ENCODE data around the gene ITGA2.

The ITGA2 gene

DNA sequence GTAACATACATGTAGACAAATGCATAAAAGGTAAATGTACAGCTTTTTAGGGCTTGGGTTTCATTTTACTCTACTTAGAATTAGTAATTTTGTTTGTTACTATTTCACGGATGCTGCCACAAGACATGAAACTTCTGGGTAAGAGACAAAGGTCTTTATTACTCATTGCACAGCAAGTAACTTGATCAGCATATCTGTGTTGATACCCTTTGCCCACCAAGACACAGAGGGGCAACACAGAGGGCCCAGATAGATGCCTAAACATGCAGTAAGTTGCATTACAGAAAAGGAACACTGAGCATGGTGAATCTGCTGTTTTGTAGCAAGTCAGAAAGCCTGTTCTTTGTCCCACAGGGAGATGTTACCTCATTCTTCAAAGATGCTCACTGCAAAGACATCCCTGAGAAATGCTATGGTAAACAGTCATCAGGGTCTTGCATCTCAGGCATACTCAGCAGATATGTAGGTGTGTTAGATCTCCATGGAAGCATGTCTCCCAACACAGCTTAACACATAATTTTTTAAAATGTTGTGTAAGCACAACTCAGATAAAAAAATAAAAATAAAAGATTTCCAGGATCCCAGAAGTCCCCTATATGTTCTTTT, 10.3 kb downstream of the ITGA2 start:
- H3K9me3 ChIP-seq (ENCODE audit: control insufficient read depth in 2 of 2, low read length in 2 of 2): no peaks in the 10 kb centered on the region
- H3K4me3 ChIP-seq (ENCODE audit: low read length in 2 of 2): no peak overlapping the region
- no peaks in the 10 kb centered on the region for H3K36me3 ChIP-seq (ENCODE audit: control insufficient read depth in 2 of 2, insufficient read depth in 2 of 2, low read length in 2 of 2)
- H3K27ac ChIP-seq (ENCODE audit: low read length): no peak overlapping the region
- H3K27me3 ChIP-seq (ENCODE audit: control insufficient read depth in 1 of 2, insufficient read depth in 2 of 2, low read length in 2 of 2): no peaks in the 10 kb centered on the region
- H3K9ac ChIP-seq (ENCODE audit: low read length in 2 of 2): no peak overlapping the region
- no peaks in the 10 kb centered on the region for H3K4me1 ChIP-seq (ENCODE audit: control insufficient read depth, insufficient read depth, low read length)

DNA sequence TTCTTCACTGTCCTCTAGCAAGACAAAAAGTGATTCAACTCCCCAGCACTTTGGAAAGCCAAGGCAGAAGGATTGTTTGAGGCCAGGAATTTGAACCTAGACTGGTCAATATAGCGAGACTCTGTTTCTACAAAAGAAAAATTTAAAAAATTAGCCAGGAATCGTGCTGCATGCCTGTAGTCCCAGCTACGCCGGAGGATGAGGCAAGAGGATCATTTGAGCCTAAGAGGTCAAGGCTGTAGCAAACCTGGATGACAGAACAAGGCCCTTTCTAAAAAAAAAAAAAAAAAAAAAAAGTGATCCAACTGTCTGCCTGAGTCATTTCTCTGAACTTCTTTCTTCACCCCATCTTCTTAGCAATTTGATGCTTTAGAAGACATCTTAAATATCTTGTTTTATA, 12.4 kb downstream of the ITGA2 start:
- no peak overlapping the region for H3K4me3 ChIP-seq (ENCODE audit: low read length in 2 of 2)
- no peak overlapping the region for H3K27ac ChIP-seq (ENCODE audit: low read length)
- no peaks in the 10 kb centered on the region for H3K36me3 ChIP-seq (ENCODE audit: control insufficient read depth in 2 of 2, insufficient read depth in 2 of 2, low read length in 2 of 2)
- no peaks in the 10 kb centered on the region for H3K9me3 ChIP-seq (ENCODE audit: control insufficient read depth in 2 of 2, low read length in 2 of 2)
- no peaks in the 10 kb centered on the region for H3K27me3 ChIP-seq (ENCODE audit: control insufficient read depth in 1 of 2, insufficient read depth in 2 of 2, low read length in 2 of 2)
- H3K4me1 ChIP-seq (ENCODE audit: control insufficient read depth, insufficient read depth, low read length): no peaks in the 10 kb centered on the region
- no peak overlapping the region for H3K9ac ChIP-seq (ENCODE audit: low read length in 2 of 2)

DNA sequence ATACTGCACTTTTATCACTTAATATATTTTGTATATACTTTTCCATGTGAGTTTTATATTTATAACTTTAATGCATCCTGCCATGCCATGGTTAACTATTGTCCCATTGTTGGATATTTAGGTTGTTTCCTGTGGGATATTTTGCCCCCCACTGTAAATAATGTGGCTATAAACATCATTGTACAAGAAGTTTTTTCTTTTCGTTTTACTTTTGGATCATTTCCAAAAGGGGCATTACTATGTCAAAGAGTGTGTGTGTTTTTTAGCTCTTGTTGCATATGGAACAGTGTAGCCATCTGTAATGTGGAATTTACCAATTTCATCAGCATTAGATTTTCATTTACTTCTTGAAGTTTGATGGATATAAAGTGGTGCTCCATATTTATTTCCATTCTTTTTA, 13.3 kb downstream of the ITGA2 start:
- Histone ChIP-seq H3K4me1 (ENCODE audit: control insufficient read depth, insufficient read depth, low read length) (no peaks in the 10 kb centered on the region), H3K9me3 (ENCODE audit: control insufficient read depth in 2 of 2, low read length in 2 of 2) (no peaks in the 10 kb centered on the region), H3K4me3 (ENCODE audit: low read length in 2 of 2) (no peak overlapping the region), H3K27me3 (ENCODE audit: control insufficient read depth in 1 of 2, insufficient read depth in 2 of 2, low read length in 2 of 2) (no peaks in the 10 kb centered on the region), H3K36me3 (ENCODE audit: control insufficient read depth in 2 of 2, insufficient read depth in 2 of 2, low read length in 2 of 2) (no peaks in the 10 kb centered on the region), H3K27ac (ENCODE audit: low read length) (no peak overlapping the region), H3K9ac (ENCODE audit: low read length in 2 of 2) (no peak overlapping the region)

DNA sequence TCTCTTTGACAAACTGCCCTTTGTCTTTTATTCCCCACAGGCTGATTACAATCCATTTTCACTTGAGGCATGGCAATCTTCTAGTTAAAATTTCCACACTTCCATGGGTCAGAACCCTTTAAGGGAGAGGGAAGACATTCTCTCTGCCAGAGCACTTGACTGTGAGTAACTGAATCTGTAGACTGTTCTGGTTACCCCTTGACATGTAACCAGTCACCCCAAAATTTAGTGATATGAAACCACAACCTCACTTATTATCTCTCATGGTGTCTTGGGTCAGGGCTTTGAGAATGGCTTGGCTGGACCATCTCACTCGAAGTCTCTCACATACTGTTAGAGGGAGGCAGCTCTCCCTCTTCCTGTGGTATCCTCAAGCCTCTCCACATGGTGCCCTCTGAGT, 14.0 kb downstream of the ITGA2 start:
- no peaks in the 10 kb centered on the region for H3K27me3 ChIP-seq (ENCODE audit: control insufficient read depth in 1 of 2, insufficient read depth in 2 of 2, low read length in 2 of 2)
- H3K27ac ChIP-seq (ENCODE audit: low read length): no peak overlapping the region
- H3K4me1 ChIP-seq (ENCODE audit: control insufficient read depth, insufficient read depth, low read length): no peaks in the 10 kb centered on the region
- H3K9ac ChIP-seq (ENCODE audit: low read length in 2 of 2): no peak overlapping the region
- no peaks in the 10 kb centered on the region for H3K9me3 ChIP-seq (ENCODE audit: control insufficient read depth in 2 of 2, low read length in 2 of 2)
- H3K4me3 ChIP-seq (ENCODE audit: low read length in 2 of 2): no peak overlapping the region
- no peaks in the 10 kb centered on the region for H3K36me3 ChIP-seq (ENCODE audit: control insufficient read depth in 2 of 2, insufficient read depth in 2 of 2, low read length in 2 of 2)

DNA sequence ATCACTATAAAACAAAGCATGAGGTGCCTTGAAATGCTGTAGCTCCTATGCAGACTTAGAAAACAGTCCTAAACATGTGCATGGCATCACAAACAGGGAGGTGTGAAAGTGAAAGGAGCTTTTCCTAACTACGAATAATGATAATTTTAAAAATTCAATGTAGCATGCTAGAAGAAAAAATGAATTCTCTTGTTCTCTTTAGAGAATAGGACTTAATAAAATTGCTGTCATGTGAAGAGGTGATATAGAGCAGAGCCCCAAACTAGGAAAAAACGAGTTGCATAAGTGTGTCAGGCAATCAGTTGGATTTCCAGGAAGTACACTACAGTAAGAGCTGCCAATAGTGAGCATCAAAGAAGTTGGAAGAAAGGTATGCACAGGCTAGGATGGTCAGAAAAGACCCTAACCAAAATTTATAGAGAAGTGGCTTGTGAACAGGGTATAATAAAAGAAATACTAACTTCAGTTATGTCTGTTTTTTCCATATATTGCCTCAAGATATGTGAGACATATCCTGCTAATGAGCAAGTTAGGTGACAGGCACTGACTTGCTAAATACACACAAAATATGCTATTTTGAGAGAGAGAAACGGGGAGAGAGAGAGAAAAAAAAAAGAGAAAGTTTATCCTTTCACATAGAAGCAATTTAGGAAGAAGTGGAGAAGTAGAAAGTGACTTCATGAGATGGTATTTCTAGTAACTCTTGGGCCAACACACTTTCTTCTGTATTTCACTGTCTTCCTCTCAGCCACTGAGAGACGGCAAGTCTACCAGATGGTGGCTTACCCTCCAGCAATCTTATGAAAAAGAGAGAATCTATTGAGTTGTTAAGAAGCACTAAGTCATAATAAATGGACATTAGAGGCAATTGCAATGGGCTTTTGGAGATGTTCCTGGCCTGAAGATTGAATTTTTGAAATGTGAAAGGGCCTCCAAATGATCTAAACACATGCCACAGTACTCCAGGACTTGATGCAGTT, 18.0 kb downstream of the ITGA2 start:
- Histone ChIP-seq H3K36me3 (ENCODE audit: control insufficient read depth in 2 of 2, insufficient read depth in 2 of 2, low read length in 2 of 2) (no peaks in the 10 kb centered on the region), H3K27me3 (ENCODE audit: control insufficient read depth in 1 of 2, insufficient read depth in 2 of 2, low read length in 2 of 2) (no peaks in the 10 kb centered on the region), H3K9ac (ENCODE audit: low read length in 2 of 2) (no peak overlapping the region), H3K9me3 (ENCODE audit: control insufficient read depth in 2 of 2, low read length in 2 of 2) (no peaks in the 10 kb centered on the region), H3K4me1 (ENCODE audit: control insufficient read depth, insufficient read depth, low read length) (no peaks in the 10 kb centered on the region), H3K4me3 (ENCODE audit: low read length in 2 of 2) (no peak overlapping the region), H3K27ac (ENCODE audit: low read length) (no peak overlapping the region)

DNA sequence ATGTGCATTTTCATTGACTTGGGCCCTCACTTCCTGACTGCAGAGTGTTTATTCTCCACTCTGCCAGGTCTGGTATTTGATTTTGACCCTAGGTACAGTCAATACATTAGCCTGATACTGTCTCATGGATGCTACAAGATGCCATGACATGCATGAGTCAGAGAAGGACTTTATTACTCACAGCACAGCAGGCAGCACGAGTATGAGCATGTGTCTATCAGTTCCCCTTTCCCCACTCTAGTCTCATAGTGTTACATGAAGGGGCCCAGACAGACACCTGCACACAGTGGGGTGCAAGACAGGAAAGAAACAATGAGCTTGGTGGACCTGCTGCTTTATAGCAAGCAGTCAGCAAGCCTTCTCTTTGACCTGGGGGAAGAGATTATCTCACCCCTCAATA, 19.6 kb downstream of the ITGA2 start:
- Histone ChIP-seq H3K27me3 (ENCODE audit: control insufficient read depth in 1 of 2, insufficient read depth in 2 of 2, low read length in 2 of 2) (no peaks in the 10 kb centered on the region), H3K27ac (ENCODE audit: low read length) (no peak overlapping the region), H3K9me3 (ENCODE audit: control insufficient read depth in 2 of 2, low read length in 2 of 2) (no peaks in the 10 kb centered on the region), H3K4me3 (ENCODE audit: low read length in 2 of 2) (no peak overlapping the region), H3K4me1 (ENCODE audit: control insufficient read depth, insufficient read depth, low read length) (no peaks in the 10 kb centered on the region), H3K36me3 (ENCODE audit: control insufficient read depth in 2 of 2, insufficient read depth in 2 of 2, low read length in 2 of 2) (no peaks in the 10 kb centered on the region), H3K9ac (ENCODE audit: low read length in 2 of 2) (no peak overlapping the region)

DNA sequence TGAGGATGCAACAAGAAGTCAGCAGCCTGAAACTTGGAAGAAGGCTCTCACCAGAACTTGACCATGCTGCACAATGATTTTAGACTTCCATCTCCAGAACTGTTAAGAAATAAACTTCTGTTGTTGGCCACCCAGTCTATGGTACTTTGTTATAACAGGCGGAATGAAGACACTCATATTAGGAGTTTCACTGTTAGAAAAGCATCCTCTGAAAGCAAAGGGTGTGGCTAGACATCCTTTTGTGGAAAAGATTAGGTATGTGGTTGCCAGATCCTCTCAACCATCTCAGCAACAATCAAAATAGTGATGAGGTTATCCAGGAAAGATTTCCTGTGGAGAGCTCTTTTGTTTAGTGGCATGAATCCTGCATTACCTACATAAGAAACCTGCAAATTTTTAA, 20.7 kb downstream of the ITGA2 start:
- H3K9ac ChIP-seq (ENCODE audit: low read length in 2 of 2): no peak overlapping the region
- no peak overlapping the region for H3K4me3 ChIP-seq (ENCODE audit: low read length in 2 of 2)
- no peaks in the 10 kb centered on the region for H3K9me3 ChIP-seq (ENCODE audit: control insufficient read depth in 2 of 2, low read length in 2 of 2)

DNA sequence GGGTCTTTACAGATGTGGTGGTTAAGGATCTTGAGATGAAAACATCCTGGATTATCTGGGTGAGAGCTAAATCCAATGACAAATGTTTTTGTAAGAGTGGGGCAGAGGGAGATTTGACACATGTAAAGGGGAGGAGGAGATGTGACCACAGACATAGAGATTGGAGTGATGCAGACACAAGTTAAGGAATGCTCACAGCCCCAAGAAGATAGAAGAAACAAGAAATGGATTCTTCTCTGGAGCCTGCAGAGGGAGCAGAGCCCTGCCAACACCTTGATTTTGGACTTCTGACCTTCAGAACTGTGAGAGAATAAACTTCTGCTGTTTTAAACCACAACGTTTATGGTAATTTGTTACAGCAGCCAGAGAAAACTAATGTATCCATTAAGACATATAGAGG, 21.7 kb downstream of the ITGA2 start:
- Histone ChIP-seq H3K9me3 (ENCODE audit: control insufficient read depth in 2 of 2, low read length in 2 of 2) (no peaks in the 10 kb centered on the region), H3K4me1 (ENCODE audit: control insufficient read depth, insufficient read depth, low read length) (no peaks in the 10 kb centered on the region), H3K9ac (ENCODE audit: low read length in 2 of 2) (no peak overlapping the region), H3K27ac (ENCODE audit: low read length) (no peak overlapping the region), H3K4me3 (ENCODE audit: low read length in 2 of 2) (no peak overlapping the region), H3K36me3 (ENCODE audit: control insufficient read depth in 2 of 2, insufficient read depth in 2 of 2, low read length in 2 of 2) (no peaks in the 10 kb centered on the region), H3K27me3 (ENCODE audit: control insufficient read depth in 1 of 2, insufficient read depth in 2 of 2, low read length in 2 of 2) (no peaks in the 10 kb centered on the region)

More for the DNA sequence above, 20.7 kb downstream of the ITGA2 start:
- Histone ChIP-seq H3K36me3 (ENCODE audit: control insufficient read depth in 2 of 2, insufficient read depth in 2 of 2, low read length in 2 of 2) (no peaks in the 10 kb centered on the region), H3K27ac (ENCODE audit: low read length) (no peak overlapping the region), H3K27me3 (ENCODE audit: control insufficient read depth in 1 of 2, insufficient read depth in 2 of 2, low read length in 2 of 2) (no peaks in the 10 kb centered on the region), H3K4me1 (ENCODE audit: control insufficient read depth, insufficient read depth, low read length) (no peaks in the 10 kb centered on the region)

DNA sequence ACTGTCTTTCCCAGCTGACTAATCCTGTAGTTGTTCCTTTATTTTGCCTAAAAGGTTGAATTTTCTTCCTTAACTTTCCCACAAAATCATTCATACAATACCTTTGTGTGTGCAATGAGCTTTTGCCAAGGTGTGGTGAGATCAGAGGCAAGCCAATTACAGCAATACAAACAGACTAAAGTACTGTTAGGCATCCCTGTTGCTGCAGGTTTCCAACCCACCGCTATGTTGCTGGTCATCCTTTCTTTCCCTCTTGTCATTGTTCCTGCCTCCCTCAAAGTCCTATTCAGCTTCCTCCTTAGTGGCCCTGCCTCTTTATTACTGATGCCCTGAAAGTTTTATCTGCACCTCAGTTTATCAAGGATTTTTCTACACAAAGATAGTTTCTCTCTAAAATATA, 22.1 kb downstream of the ITGA2 start:
- Histone ChIP-seq H3K27ac (ENCODE audit: low read length) (no peak overlapping the region), H3K4me1 (ENCODE audit: control insufficient read depth, insufficient read depth, low read length) (no peaks in the 10 kb centered on the region), H3K9ac (ENCODE audit: low read length in 2 of 2) (no peak overlapping the region), H3K27me3 (ENCODE audit: control insufficient read depth in 1 of 2, insufficient read depth in 2 of 2, low read length in 2 of 2) (no peaks in the 10 kb centered on the region), H3K9me3 (ENCODE audit: control insufficient read depth in 2 of 2, low read length in 2 of 2) (no peaks in the 10 kb centered on the region), H3K4me3 (ENCODE audit: low read length in 2 of 2) (no peak overlapping the region), H3K36me3 (ENCODE audit: control insufficient read depth in 2 of 2, insufficient read depth in 2 of 2, low read length in 2 of 2) (no peaks in the 10 kb centered on the region)

DNA sequence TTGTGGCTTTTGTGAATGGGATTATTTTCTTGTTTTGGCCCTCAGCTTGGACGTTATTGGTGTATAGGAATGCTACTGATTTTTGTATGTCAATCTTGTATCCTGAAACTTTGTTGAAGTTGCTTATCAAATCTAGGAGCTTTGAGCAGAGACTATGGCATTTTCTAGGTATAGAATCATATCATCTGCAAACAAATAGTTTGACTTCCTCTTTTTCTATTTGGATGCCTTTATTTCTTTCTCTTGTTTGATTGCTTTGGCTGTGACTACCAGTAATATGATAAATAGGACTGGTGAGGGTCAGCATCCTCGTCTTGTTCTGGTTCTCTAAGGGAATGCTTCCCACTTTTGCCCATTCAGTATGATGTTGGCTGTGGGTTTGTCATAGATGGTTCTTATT, 24.7 kb downstream of the ITGA2 start:
- Histone ChIP-seq H3K4me1 (ENCODE audit: control insufficient read depth, insufficient read depth, low read length) (no peaks in the 10 kb centered on the region), H3K9me3 (ENCODE audit: control insufficient read depth in 2 of 2, low read length in 2 of 2) (no peaks in the 10 kb centered on the region), H3K36me3 (ENCODE audit: control insufficient read depth in 2 of 2, insufficient read depth in 2 of 2, low read length in 2 of 2) (no peaks in the 10 kb centered on the region), H3K27me3 (ENCODE audit: control insufficient read depth in 1 of 2, insufficient read depth in 2 of 2, low read length in 2 of 2) (no peaks in the 10 kb centered on the region), H3K9ac (ENCODE audit: low read length in 2 of 2) (no peak overlapping the region), H3K27ac (ENCODE audit: low read length) (no peak overlapping the region), H3K4me3 (ENCODE audit: low read length in 2 of 2) (no peak overlapping the region)

DNA sequence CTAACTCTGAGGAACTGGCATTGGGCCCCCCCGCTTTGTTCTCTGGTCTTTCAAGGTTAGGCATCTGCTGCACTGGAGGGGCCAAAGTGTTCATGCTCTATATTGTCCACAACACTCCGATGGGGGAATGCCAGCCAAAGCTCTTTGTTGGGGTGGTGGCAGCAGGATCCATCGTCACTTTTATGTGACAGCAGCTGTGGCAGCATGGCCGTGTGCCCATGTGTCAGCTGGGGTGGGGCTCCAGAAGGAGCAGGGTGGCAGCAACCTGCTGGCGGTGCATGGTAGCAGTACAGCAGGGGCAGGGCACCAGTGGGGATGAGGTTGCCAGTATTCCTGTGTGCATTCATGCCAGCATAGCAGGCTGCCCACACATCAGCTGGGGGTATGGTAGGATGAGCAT, 28.2 kb downstream of the ITGA2 start:
- H3K9ac ChIP-seq (ENCODE audit: low read length in 2 of 2): no peak overlapping the region
- H3K36me3 ChIP-seq (ENCODE audit: control insufficient read depth in 2 of 2, insufficient read depth in 2 of 2, low read length in 2 of 2): no peaks in the 10 kb centered on the region
- H3K27ac ChIP-seq (ENCODE audit: low read length): no peak overlapping the region
- no peak overlapping the region for H3K4me3 ChIP-seq (ENCODE audit: low read length in 2 of 2)
- H3K9me3 ChIP-seq (ENCODE audit: control insufficient read depth in 2 of 2, low read length in 2 of 2): no peaks in the 10 kb centered on the region
- H3K27me3 ChIP-seq (ENCODE audit: control insufficient read depth in 1 of 2, insufficient read depth in 2 of 2, low read length in 2 of 2): no peaks in the 10 kb centered on the region
- no peaks in the 10 kb centered on the region for H3K4me1 ChIP-seq (ENCODE audit: control insufficient read depth, insufficient read depth, low read length)

All from stomach smooth muscle (tissue), 2 donors.